ENCODE data around the gene PALD1. TPM values are rescaled to one million over a fixed set of nuclear protein-coding genes. Genes with fewer than 3 reads are reported as not detected.

Gene PALD1
- total RNA-seq, 4 donors from 2014 or later, result 6.0 to 9.7 (median 6.4) TPM

GRCh38 chr10:70537398-70538194 is 59.0 kb downstream of the PALD1 start:
- no peak overlapping the region for H3K4me3 ChIP-seq (ENCODE audit: low read depth, poor library complexity, severe bottlenecking)
- TF ChIP-seq CTCF (IDR thresholded peaks at IDR 0.05) (no peak), POLR2A (IDR thresholded peaks at IDR 0.05) (no peak)
- intact Hi-C loops (cut with DNase I; ENCODE audit: low total_unique reads), result no loop called here
- DNase-seq (ENCODE audit: low spot score in 2 of 2), result no peak
- 57 to 59% methylated on average over 14 to 15 of the region's 15 CpGs for WGBS, 2 donors

DNA sequence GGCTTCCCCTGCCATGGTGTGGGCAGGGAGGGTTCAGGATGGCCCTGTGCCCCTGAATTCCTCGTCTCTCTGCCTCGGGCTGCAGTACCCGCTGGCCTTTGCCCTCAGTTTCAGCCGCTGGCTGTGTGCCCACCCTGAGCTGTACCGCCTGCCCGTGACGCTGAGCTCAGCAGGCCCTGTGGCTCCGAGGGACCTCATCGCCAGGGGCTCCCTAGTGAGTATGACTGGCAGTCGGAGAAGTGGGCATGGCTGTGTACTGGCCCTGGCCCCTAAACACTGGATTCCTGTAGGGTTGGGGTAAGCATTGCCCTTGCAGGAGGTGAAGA is 59.6 kb downstream of the PALD1 start:
- DNase-seq (ENCODE audit: low spot score in 2 of 2), result no peak
- intact Hi-C loops (cut with DNase I; ENCODE audit: low total_unique reads), result no loop called here
- WGBS, 2 donors, result 70 to 75% methylated on average over 6 to 10 of the region's 10 CpGs
- TF ChIP-seq CTCF (IDR thresholded peaks at IDR 0.05), result no peak
- TF ChIP-seq POLR2A (IDR thresholded peaks at IDR 0.05), result no peak
- H3K4me3 ChIP-seq (ENCODE audit: low read depth, poor library complexity, severe bottlenecking), result no peak overlapping the region

DNA sequence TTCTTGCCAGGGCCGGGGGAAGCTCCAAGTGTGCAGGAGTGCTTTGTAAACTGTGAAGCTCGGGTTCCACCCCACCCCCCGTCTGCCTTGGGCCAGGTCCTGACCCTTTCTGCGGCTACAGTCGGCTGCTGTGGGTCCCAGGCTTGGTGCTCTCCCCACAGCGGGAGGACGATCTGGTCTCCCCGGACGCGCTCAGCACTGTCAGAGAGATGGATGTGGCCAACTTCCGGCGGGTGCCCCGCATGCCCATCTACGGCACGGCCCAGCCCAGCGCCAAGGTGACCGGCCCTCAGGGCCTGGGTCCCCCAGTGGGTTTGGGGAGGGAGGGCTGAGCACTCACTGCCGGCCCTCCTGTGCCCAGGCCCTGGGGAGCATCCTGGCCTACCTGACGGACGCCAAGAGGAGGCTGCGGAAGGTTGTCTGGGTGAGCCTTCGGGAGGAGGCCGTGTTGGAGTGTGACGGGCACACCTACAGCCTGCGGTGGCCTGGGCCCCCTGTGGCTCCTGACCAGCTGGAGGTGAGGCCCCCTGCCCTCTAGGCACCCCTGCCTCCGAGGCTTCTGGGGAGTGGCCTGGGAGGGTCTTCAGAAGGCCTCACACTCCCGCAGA is 60.3 kb downstream of the PALD1 start:
- H3K4me3 ChIP-seq (ENCODE audit: low read depth, poor library complexity, severe bottlenecking), result no peak overlapping the region
- intact Hi-C loops (cut with DNase I; ENCODE audit: low total_unique reads), result no loop called here
- 96 to 98% methylated on average over 8 to 16 of the region's 27 CpGs for WGBS, 2 donors
- no peak for TF ChIP-seq CTCF (IDR thresholded peaks at IDR 0.05)
- no peak for TF ChIP-seq POLR2A (IDR thresholded peaks at IDR 0.05)
- DNase-seq (ENCODE audit: low spot score in 2 of 2), result no peak

DNA sequence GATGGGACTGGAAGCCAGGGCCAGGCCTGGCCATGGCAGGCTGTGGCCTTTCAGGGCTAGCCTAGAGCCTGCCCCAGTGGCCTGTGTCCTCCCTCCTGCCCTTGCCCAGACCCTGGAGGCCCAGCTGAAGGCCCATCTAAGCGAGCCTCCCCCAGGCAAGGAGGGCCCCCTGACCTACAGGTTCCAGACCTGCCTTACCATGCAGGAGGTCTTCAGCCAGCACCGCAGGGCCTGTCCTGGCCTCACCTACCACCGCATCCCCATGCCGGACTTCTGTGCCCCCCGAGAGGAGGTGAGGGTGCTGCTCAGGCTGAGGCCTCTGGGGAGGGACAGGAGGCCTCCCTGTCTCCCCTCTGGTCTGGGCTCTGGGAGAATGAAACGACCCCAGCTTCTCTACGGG is 60.9 kb downstream of the PALD1 start:
- 83 to 84% methylated on average over 7 of the region's 7 CpGs for WGBS, 2 donors
- no peak for TF ChIP-seq POLR2A (IDR thresholded peaks at IDR 0.05)
- TF ChIP-seq CTCF (IDR thresholded peaks at IDR 0.05), result no peak
- intact Hi-C loops (cut with DNase I; ENCODE audit: low total_unique reads), result no loop called here
- H3K4me3 ChIP-seq (ENCODE audit: low read depth, poor library complexity, severe bottlenecking), result no peak overlapping the region
- no peak for DNase-seq (ENCODE audit: low spot score in 2 of 2)

GRCh38 chr10:70540089-70540788 is 61.7 kb downstream of the PALD1 start:
- WGBS, 2 donors, result 75 to 80% methylated on average over 17 of the region's 17 CpGs
- TF ChIP-seq POLR2A (IDR thresholded peaks at IDR 0.05) (no peak), CTCF (IDR thresholded peaks at IDR 0.05) (no peak)
- DNase-seq (ENCODE audit: low spot score in 2 of 2), result no peak
- no peak overlapping the region for H3K4me3 ChIP-seq (ENCODE audit: low read depth, poor library complexity, severe bottlenecking)
- intact Hi-C loops (cut with DNase I; ENCODE audit: low total_unique reads), result no loop called here

Data from lower leg skin (tissue), 4 donors.